GM12878 (cell line): ENCODE results near the gene ALDH6A1. TPM values are rescaled to one million over a fixed set of nuclear protein-coding genes. Genes with fewer than 3 reads are reported as not detected.

Experiments
- ATAC-seq: fragments of 200-7000 bp; cut with Tn5 transposase; 3 replicates; pipeline ENCODE4 v1.9.1; 2020; ENCODE audit warnings: mild to moderate bottlenecking, moderate library complexity
- BruUV-seq: library from RNA; stranded (reverse); fragments of 400-500 nt; replicated peaks from 2 replicates; lab custom pipeline; 2021; lab: Mats Ljungman, UMichigan
- CTCF ChIA-PET: fragments of 300-600 bp; sonication (Branson Sonifier 250); formaldehyde crosslinking; extraction: SDS; loops from one replicate; lab custom pipeline; 2021; ENCODE audit warnings: inconsistent platforms; lab: Yijun Ruan, JAX
- POLR2A ChIA-PET: fragments of 350-600 bp; formaldehyde crosslinking; extraction: SDS; loops from one replicate; lab custom pipeline; 2021; ENCODE audit warnings: inconsistent platforms; lab: Charles Lee
- RAD21 ChIA-PET: fragments of 300-600 bp; sonication (Branson Sonifier 250); formaldehyde crosslinking; loops from one replicate; lab custom pipeline; 2023; ENCODE audit warnings: antibody characterized with exemption; ENCODE audit not compliant: unreplicated experiment; lab: Charles Lee
- SMC1A ChIA-PET: fragments of 300-600 bp; sonication (Branson Sonifier 250); formaldehyde crosslinking; loops from one replicate; lab custom pipeline; 2023; ENCODE audit not compliant: unreplicated experiment, uncharacterized antibody; lab: Charles Lee
- DNase-seq: peaks from one replicate; pipeline ENCODE4 v3.0.0-alpha.2; 2011; ENCODE audit warnings: low read depth, low spot score
- FAIRE-seq: peaks from 3 replicates; lab custom pipeline; 2011; peaks lifted over from hg19 to GRCh38; lab: Jason Lieb, UNC
- H2AFZ ChIP-seq: 2 replicates; pipeline ENCODE4 v1.6.0; 2011; ENCODE audit warnings: low read depth, low read length, control low read depth; ENCODE audit not compliant: control insufficient read depth
- H3K27ac ChIP-seq: 2 replicates; pipeline ENCODE4 v1.5.1; 2011; ENCODE audit warnings: control low read depth; ENCODE audit not compliant: control insufficient read depth, insufficient read depth
- H3K27me3 ChIP-seq, 2 experiments: replicated peaks in 1 of 2; 2 replicates each; pipeline versions ENCODE4 v1.6.0 to v1.6.1; 2011; ENCODE audit warnings: low read length in 1 of 2; ENCODE audit not compliant: control insufficient read depth in 2 of 2, insufficient read depth in 2 of 2
- H3K36me3 ChIP-seq, 2 experiments: 2 replicates each; pipeline ENCODE4 v1.5.1; 2011; ENCODE audit warnings: low read length in 1 of 2; ENCODE audit not compliant: control insufficient read depth in 2 of 2, insufficient read depth in 2 of 2
- H3K4me1 ChIP-seq: 2 replicates; pipeline ENCODE4 v1.6.1; 2011; ENCODE audit warnings: mild to moderate bottlenecking, low read length, moderate library complexity, mixed read lengths; ENCODE audit not compliant: control insufficient read depth, insufficient read depth
- H3K4me2 ChIP-seq: 2 replicates; pipeline ENCODE4 v1.6.0; 2011; ENCODE audit warnings: control low read depth; ENCODE audit not compliant: control insufficient read depth, insufficient read depth
- H3K4me3 ChIP-seq: fragments of 200-600 bp; sonication (generic); 2 replicates; pipeline ENCODE4 v1.5.1; 2016
- H3K79me2 ChIP-seq: 2 replicates; pipeline ENCODE4 v1.6.0; 2011; ENCODE audit warnings: low read length; ENCODE audit not compliant: control insufficient read depth, insufficient read depth
- H3K9ac ChIP-seq: 2 replicates; pipeline ENCODE4 v1.8.0; 2011; ENCODE audit warnings: low read length, control low read depth, mixed read lengths; ENCODE audit not compliant: control insufficient read depth, insufficient read depth
- H3K9me3 ChIP-seq: replicated peaks from 3 replicates; pipeline ENCODE4 v1.5.1; 2011; ENCODE audit warnings: mild to moderate bottlenecking, low read length; ENCODE audit not compliant: control insufficient read depth, insufficient read depth
- H4K20me1 ChIP-seq: 2 replicates; pipeline ENCODE4 v1.6.0; 2011; ENCODE audit not compliant: control insufficient read depth, insufficient read depth
- ATF7 ChIP-seq: fragments of 450-650 bp; IDR thresholded peaks from 2 replicates; pipeline ENCODE4 v1.6.1; 2016; ENCODE audit warnings: low read depth, mild to moderate bottlenecking
- E2F8 ChIP-seq: fragments of 450-650 bp; IDR thresholded peaks from 2 replicates; pipeline ENCODE4 v1.6.1; 2018; ENCODE audit warnings: mild to moderate bottlenecking, low read depth, moderate library complexity; ENCODE audit not compliant: partially characterized antibody
- HSF1 ChIP-seq: fragments of 150-350 bp; IDR thresholded peaks from 2 replicates; pipeline ENCODE4 v1.6.1; 2014; ENCODE audit warnings: mild to moderate bottlenecking, low read depth, low read length
- KLF5 ChIP-seq: fragments of 450-650 bp; IDR thresholded peaks from 2 replicates; pipeline ENCODE4 v1.6.1; 2014; ENCODE audit warnings: mild to moderate bottlenecking; ENCODE audit not compliant: partially characterized antibody
- MYB ChIP-seq: fragments of 150-350 bp; IDR thresholded peaks from 2 replicates; pipeline ENCODE4 v1.6.1; 2014; ENCODE audit warnings: mild to moderate bottlenecking, low read depth, low read length, borderline replicate concordance
- NBN ChIP-seq: fragments of 450-650 bp; IDR thresholded peaks from 2 replicates; pipeline ENCODE4 v1.6.1; 2016
- NFXL1 ChIP-seq: fragments of 450-650 bp; IDR thresholded peaks from 2 replicates; pipeline ENCODE4 v1.6.1; 2017; ENCODE audit warnings: antibody characterized with exemption, mild to moderate bottlenecking, borderline replicate concordance
- NFYA ChIP-seq: IDR thresholded peaks from 2 replicates; pipeline ENCODE4 v1.6.1; 2011; ENCODE audit warnings: low read depth, mild to moderate bottlenecking, low read length, improper control_type of control experiment, borderline replicate concordance
- PBX3 ChIP-seq: IDR thresholded peaks from 2 replicates; pipeline ENCODE4 v1.6.1; 2011; ENCODE audit warnings: mild to moderate bottlenecking, low read depth, low read length, moderate library complexity; ENCODE audit not compliant: insufficient replicate concordance
- POLR2AphosphoS5 ChIP-seq: IDR thresholded peaks from 2 replicates; pipeline ENCODE4 v1.6.1; 2011; ENCODE audit warnings: mild to moderate bottlenecking, low read length, inconsistent platforms
- PRDM15 ChIP-seq: fragments of 450-650 bp; formaldehyde crosslinking; IDR thresholded peaks from 2 replicates; pipeline ENCODE4 v1.4.0; 2020; ENCODE audit warnings: mild to moderate bottlenecking, moderate library complexity
- SPI1 ChIP-seq: IDR thresholded peaks from 2 replicates; pipeline ENCODE4 v1.6.1; 2011; ENCODE audit warnings: low read depth, mild to moderate bottlenecking, low read length, moderate library complexity, borderline replicate concordance; ENCODE audit not compliant: insufficient read depth
- SUZ12 ChIP-seq: fragments of 200-600 bp; sonication (generic); IDR thresholded peaks from one replicate; pipeline ENCODE4 v1.6.1; 2018; ENCODE audit warnings: antibody characterized with exemption, mild to moderate bottlenecking; ENCODE audit not compliant: unreplicated experiment
- WGBS: methylation state at CpG from one replicate; pipeline ENCODE4 v1.1.6; 2016; ENCODE audit warnings: low lambda C conversion rate; ENCODE audit not compliant: insufficient replicate concordance, insufficient coverage; ENCODE audit errors: missing lambda C conversion rate; 5-methylcytosine and 5-hydroxymethylcytosine counted together
- in situ Hi-C: fragments of 300-500 bp; cut with MboI; formaldehyde crosslinking; loops from 9 replicates; pipeline ENCODE4 v1.14.3; 2018; ENCODE audit warnings: mixed read lengths
- intact Hi-C: fragments of 100-400 bp; cut with micrococcal nuclease; formaldehyde crosslinking; loops from one replicate; pipeline ENCODE4 v1.14.2; 2022; ENCODE audit not compliant: unreplicated experiment
- polyA plus RNA-seq, 11 experiments: library from polyadenylated mRNA; depleted of rRNA in 4 of 11; unstranded in 6 of 11; stranded (reverse) in 5 of 11; fragments of >200 nt; fragmentation: Nextera tagmentation in 4 of 11; fragmentation: Illumina TruSeq in 1 of 11; extraction: Ambion mirVana in 4 of 11; extraction: Trizol in 1 of 11; gene quantifications; 1 replicate in 1 of 11; 2 replicates in 10 of 11; pipeline versions ENCODE4 v1.2.1 to v1.2.3, GENCODE V29; 2011 to 2016; ENCODE audit warnings: inconsistent platforms in 2 of 11, missing spikeins in 2 of 11, low read depth in 1 of 11
- total RNA-seq, 4 experiments: library from RNA; depleted of rRNA in 3 of 4; stranded (reverse); fragments of >200 nt in 3 of 4; fragmentation: Illumina TruSeq in 1 of 4; extraction: Trizol in 1 of 4; gene quantifications; 2 replicates each; pipeline versions ENCODE4 v1.2.1 to v1.2.3, GENCODE V29; 2013 to 2021

ALDH6A1 gene
- total and polyA plus RNA-seq, 10 of the 15 experiments (the other 5 are each of a cell fraction or from before 2014, with no cell fraction given) = 6.3 to 23.4 (median 9.8) TPM

GRCh38 chr14:74064426-74064825 is 19.8 kb downstream of the ALDH6A1 start (continued):
- TF ChIP-seq ATF7 (no peak), NBN (no peak), HSF1 (no peak), SUZ12 (no peak)

- FAIRE-seq (no peak), DNase-seq (no peak), ATAC-seq (peak; percentile 43; the same call in 2 of the 3 replicates)
- Histone ChIP-seq H3K79me2 (no peaks in the 10 kb centered on the region), H2AFZ (no peak overlapping the region), H3K4me1 (no peaks in the 10 kb centered on the region), H3K27me3 (no peaks in the 10 kb centered on the region), H3K9ac (no peak overlapping the region), H3K9me3 (no peaks in the 10 kb centered on the region), H3K36me3 (no peaks in the 10 kb centered on the region; a peak in 1 of 4 replicates), H3K4me3 (no peak overlapping the region), H3K4me2 (no peak overlapping the region), H3K27ac (no peak overlapping the region), H4K20me1 (no peaks in the 10 kb centered on the region)
- POLR2A ChIA-PET = no interaction called here
- WGBS = 96% methylated on average over 2 of the region's 2 CpGs
- CTCF ChIA-PET = interaction anchor here (2.3 kb wide), 1 partner anchor 24 kb away, joined by 9 read pairs; no protein-coding TSS in a partner anchor
- RAD21 ChIA-PET = no interaction called here
- no TSS peak for BruUV-seq
- intact Hi-C loops (no loop called here), in situ Hi-C loops (no loop called here)
- SMC1A ChIA-PET = no interaction called here
- TF ChIP-seq MYB = no peak
- no peak for TF ChIP-seq SPI1
- TF ChIP-seq POLR2AphosphoS5 = no peak
- no peak for TF ChIP-seq PRDM15 (CRISPR knock-in tag)
- no peak for TF ChIP-seq E2F8
- TF ChIP-seq KLF5 = no peak
- no peak for TF ChIP-seq PBX3
- no peak for TF ChIP-seq NFXL1
- no peak for TF ChIP-seq NFYA
Measured at GRCh38 chr14:74062809-74063150, 21.5 kb downstream of the ALDH6A1 start.
